NCI-H2196 (cell line): Measurements from ENCODE around the gene DNAL4.
"Not testable (repeated sequence)": the region's sequence is repeated elsewhere in the genome, so short reads cannot be mapped to it uniquely, and the experiment has no call there.

ENCODE experiments used
- DNase-seq: peaks from one replicate; lab custom pipeline; 2025; ENCODE audit not compliant: unreplicated experiment; lab: John Stamatoyannopoulos, UW

The DNAL4 gene

GRCh38 chr22:38827510-38827909 lies 33.6 kb upstream of the DNAL4 start:
- no peak for DNase-seq

- DNase-seq: no peak
Observed at GRCh38 chr22:38826801-38827200, 32.9 kb upstream of the DNAL4 start.

GRCh38 chr22:38826386-38826785 lies 32.4 kb upstream of the DNAL4 start:
- DNase-seq: no peak

GRCh38 chr22:38824585-38824984 lies 30.6 kb upstream of the DNAL4 start:
- DNase-seq: no peak

- DNase-seq: no peak
Observed at GRCh38 chr22:38823637-38824036, 29.7 kb upstream of the DNAL4 start.

GRCh38 chr22:38823076-38823475 lies 29.1 kb upstream of the DNAL4 start:
- no peak for DNase-seq

- DNase-seq: no peak
Observed at GRCh38 chr22:38820020-38820419, 26.1 kb upstream of the DNAL4 start.

GRCh38 chr22:38819387-38819940 lies 25.5 kb upstream of the DNAL4 start:
- no peak for DNase-seq

- no peak for DNase-seq
Observed at GRCh38 chr22:38817196-38817595, 23.3 kb upstream of the DNAL4 start.

- no peak for DNase-seq
Observed at GRCh38 chr22:38815842-38816241, 21.9 kb upstream of the DNAL4 start.

- DNase-seq: no peak
Observed at GRCh38 chr22:38811241-38811640, 17.3 kb upstream of the DNAL4 start.

- DNase-seq: not testable (repeated sequence)
Observed at GRCh38 chr22:38805041-38805593, 11.2 kb upstream of the DNAL4 start.

- peak; percentile 63 for DNase-seq
Observed at GRCh38 chr22:38802671-38803121, 8.8 kb upstream of the DNAL4 start.

GRCh38 chr22:38799265-38800002 lies 5.5 kb upstream of the DNAL4 start:
- DNase-seq: no peak

GRCh38 chr22:38798496-38798895 lies 4.6 kb upstream of the DNAL4 start:
- DNase-seq: no peak

GRCh38 chr22:38796262-38796957 lies 2.5 kb upstream of the DNAL4 start:
- no peak for DNase-seq

GRCh38 chr22:38795569-38795968 lies 1.6 kb upstream of the DNAL4 start:
- DNase-seq: no peak

GRCh38 chr22:38793317-38793716 lies 626 bp downstream of the DNAL4 start:
- no peak for DNase-seq

- DNase-seq: no peak
Observed at GRCh38 chr22:38792833-38793232, 1.1 kb downstream of the DNAL4 start.

- DNase-seq: no peak
Observed at GRCh38 chr22:38789606-38790005, 4.3 kb downstream of the DNAL4 start.

GRCh38 chr22:38788846-38789245 lies 5.1 kb downstream of the DNAL4 start:
- DNase-seq: no peak
